GM19023 (cell line): ENCODE measurements around the gene LRPAP1.
A peak's percentile ranks its signal among the peaks of the same experiment; 100 is the strongest.

Experiments used
- ATAC-seq: cut with Tn5 transposase; IDR thresholded peaks from one replicate; pipeline ENCODE4 v1.9.1; 2021; ENCODE audit warnings: mild to moderate bottlenecking, moderate library complexity; ENCODE audit not compliant: unreplicated experiment

Gene LRPAP1

GRCh38 chr4:3532751-3533422 lies 665 bp upstream of the LRPAP1 start:
- ATAC-seq = peak; percentile 34

GRCh38 chr4:3531318-3531878 lies 824 bp downstream of the LRPAP1 start:
- no peak for ATAC-seq

- ATAC-seq = no peak
Observed at GRCh38 chr4:3530663-3531254, 1.5 kb downstream of the LRPAP1 start.

GRCh38 chr4:3530051-3530450 lies 2.2 kb downstream of the LRPAP1 start:
- ATAC-seq = no peak

GRCh38 chr4:3529363-3529762 lies 2.9 kb downstream of the LRPAP1 start:
- ATAC-seq = no peak

DNA sequence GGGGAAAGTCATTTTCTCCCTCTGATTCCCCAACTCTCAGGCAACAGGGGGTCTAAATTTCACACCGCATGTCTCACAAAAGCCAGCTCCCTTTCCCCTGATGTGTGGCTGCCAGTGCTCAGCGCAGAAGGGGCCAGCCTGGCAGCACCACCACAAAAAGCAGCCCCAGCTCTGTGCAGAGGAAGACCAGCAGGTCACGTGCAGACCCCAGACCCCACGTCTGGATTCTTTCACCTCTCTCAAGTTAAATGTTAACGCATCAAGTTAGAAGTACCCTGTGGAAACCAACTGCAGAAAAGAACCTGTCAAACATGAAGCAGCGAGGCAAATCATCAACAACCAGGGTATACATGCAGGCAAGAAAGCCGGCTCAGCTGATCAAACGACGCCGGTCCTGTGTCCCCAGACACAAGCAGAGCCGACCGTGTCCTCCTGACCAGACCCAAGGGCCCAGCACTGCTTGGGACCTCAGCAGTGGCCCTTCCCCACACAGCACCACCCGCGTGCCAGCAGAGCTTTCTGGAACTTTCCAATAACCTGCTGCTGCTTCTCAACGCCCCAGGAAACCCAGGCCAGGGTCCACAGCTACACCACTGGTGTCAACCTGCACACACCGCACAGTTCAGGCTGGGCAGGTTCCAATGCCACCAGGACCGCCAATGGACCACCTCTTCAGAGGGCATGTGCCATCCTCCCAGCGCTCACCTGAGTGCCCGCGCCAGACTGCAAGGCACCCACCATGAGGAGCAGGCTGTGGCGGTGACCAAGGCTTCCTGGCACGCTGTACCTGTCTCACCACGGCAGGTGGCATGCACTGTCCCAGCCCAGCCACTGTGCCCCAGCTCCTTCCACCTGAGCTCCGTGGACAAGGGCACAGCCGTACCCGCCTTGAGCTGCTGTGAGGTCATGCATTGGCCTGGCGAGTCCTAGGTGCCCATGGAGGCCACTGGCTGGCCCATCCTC lies 4.0 kb downstream of the LRPAP1 start:
- ATAC-seq = no peak

DNA sequence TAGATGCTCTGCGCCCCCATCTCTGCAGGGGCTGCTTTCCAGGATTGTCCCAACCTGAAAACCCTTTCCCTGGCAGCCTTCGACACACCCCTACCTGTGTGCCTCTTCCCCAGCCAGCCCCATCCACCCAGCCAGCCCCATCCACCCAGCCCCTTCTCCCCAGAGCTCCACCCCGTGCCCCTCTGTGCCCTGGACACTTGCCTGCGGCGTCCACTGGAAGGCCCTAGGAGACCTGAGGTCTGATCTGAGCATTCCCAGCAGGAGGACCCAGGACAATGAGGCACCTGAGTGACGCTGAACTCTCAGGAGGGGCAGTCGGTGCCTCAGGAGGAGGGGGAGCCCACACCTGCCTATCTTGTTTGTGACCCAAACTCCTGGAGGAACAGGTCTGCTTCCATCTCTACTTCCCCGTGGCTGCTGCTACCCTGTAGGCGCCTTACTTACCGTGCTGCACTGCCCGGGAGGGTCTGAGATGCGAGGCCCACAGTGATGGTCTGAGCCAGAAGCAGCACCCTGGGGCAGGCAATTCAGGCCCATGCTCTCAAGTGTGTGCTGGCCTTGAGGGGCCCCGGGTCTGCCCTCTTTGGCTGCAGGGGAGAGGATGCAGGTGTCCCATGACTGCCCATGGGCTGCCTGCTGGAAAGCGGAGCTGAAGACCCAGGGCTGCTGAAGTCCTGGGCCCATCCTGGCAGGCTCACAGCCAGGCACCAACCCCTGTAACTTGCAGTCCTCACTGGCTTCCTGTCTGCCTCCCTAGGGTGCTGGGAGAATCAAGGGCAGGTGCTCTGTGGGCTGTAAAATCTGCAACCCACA lies 4.9 kb downstream of the LRPAP1 start:
- ATAC-seq = no peak

DNA sequence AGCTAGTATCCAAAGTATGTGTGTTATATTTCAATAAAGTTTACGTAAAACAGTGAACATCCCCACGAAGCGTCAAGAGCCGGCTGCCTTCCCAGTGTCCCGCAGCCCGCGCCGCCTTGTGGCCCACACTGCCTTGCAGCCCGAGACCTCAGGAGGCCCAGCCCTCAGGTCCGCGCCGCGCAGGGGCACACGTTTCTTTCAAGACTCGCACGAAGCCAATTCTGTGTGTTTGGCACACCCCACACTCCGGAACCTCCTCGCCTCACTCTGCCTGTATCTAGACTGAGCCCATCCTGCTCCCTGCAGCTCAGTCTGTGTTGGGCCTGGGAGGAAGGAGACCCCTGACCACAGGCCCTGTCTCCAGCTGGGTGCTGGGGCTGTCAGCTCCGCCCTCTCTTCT lies 5.8 kb downstream of the LRPAP1 start:
- no peak for ATAC-seq

GRCh38 chr4:3525532-3526430 lies 6.4 kb downstream of the LRPAP1 start:
- no peak for ATAC-seq

DNA sequence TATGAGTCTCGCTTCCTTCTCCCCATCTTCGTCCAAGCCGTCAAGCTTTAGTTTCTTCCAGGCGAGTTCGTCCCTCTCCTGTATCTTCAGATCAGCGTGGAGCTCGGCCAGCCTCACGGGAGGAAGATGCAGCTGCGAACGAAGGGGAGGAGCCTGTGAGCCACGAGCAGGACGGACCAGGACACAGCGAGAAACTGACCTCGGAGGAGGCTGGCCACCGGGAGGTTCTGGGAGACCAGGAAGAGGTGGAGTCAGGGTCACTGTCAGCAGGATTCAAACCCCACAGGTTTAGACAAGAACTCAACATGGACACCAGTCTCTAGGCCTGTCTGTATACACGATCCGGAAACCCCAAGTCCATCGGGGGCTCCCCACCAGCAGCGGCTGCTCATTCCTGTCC lies 7.3 kb downstream of the LRPAP1 start:
- no peak for ATAC-seq

DNA sequence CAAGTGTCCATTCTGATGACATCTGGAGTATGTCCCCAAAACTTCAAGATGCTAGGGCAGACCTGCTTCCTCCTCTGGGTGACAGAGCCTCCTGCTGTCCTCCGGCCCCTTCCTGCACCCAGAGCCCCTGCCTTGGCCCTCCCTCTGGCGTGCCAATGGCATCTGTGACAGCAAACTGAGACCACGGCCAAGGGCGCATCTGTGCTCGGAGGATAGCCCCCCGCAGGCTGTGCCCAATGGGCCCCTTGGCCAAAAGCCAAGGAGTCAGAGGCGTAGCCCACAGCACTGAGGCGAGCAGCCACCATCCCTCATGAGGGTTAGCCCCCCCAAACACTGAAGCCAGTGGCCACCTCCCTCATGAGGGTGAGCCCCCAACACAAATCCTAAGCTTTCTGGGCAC lies 7.9 kb downstream of the LRPAP1 start:
- ATAC-seq = no peak

- ATAC-seq = no peak
Observed at GRCh38 chr4:3523628-3524221, 8.5 kb downstream of the LRPAP1 start.

- no peak for ATAC-seq
Observed at GRCh38 chr4:3523146-3523627, 9.0 kb downstream of the LRPAP1 start.

DNA sequence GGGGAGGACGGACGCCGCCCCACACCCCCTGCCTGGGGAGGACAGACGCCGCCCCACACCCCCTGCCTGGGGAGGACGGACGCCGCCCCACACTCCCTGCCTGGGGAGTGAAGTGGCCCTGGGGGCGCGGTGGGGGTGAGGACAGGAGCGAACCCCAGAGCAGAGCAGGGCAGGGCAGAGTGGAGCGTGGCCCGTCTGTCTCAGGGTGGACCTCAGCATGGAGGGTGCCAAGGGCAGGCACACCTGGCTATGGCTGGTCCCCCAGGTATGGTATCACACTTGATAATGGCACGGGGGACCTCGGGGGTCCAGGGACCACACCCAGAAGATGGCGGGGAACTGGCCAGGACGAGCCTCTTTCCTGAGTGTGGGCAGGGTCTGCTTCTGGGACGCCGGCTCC lies 9.6 kb downstream of the LRPAP1 start:
- ATAC-seq = no peak

GRCh38 chr4:3522326-3522640 lies 9.9 kb downstream of the LRPAP1 start:
- no peak for ATAC-seq

GRCh38 chr4:3521621-3522325 lies 10.4 kb downstream of the LRPAP1 start:
- no peak for ATAC-seq

- no peak for ATAC-seq
Observed at GRCh38 chr4:3520796-3521600, 11.2 kb downstream of the LRPAP1 start.

GRCh38 chr4:3520276-3520675 lies 11.9 kb downstream of the LRPAP1 start:
- ATAC-seq = no peak
